HG03460 (cell line): ENCODE data around the gene DNAJC5G.
"Not testable (repeated sequence)": the region's sequence is repeated elsewhere in the genome, so short reads cannot be mapped to it uniquely, and the experiment has no call there.

Experiments used
- ATAC-seq: cut with Tn5 transposase; IDR thresholded peaks from one replicate; pipeline ENCODE4 v1.9.1; 2021; ENCODE audit not compliant: unreplicated experiment

The DNAJC5G gene

GRCh38 chr2:27280826-27281225 is 5.6 kb downstream of the DNAJC5G start:
- ATAC-seq: no peak

- no peak for ATAC-seq
Measured at GRCh38 chr2:27281442-27281841, 6.2 kb downstream of the DNAJC5G start.

- no peak for ATAC-seq
Measured at GRCh38 chr2:27281855-27282559, 6.8 kb downstream of the DNAJC5G start, which contains the start of gene TRIM54. Gene TRIM54, plus strand, starts transcription at chr2:27282429. Its CDS starts 303 bp downstream, at chr2:27282732.

- no peak for ATAC-seq
Measured at GRCh38 chr2:27282892-27283291, 7.7 kb downstream of the DNAJC5G start.

GRCh38 chr2:27284996-27285395 is 9.8 kb downstream of the DNAJC5G start:
- ATAC-seq: no peak

GRCh38 chr2:27285481-27285880 is 10.2 kb downstream of the DNAJC5G start:
- no peak for ATAC-seq

GRCh38 chr2:27288610-27289009 is 13.4 kb downstream of the DNAJC5G start:
- ATAC-seq: no peak

GRCh38 chr2:27290549-27290948 is 15.3 kb downstream of the DNAJC5G start:
- no peak for ATAC-seq

- ATAC-seq: no peak
Measured at GRCh38 chr2:27291865-27292264, 16.6 kb downstream of the DNAJC5G start.

- no peak for ATAC-seq
Measured at GRCh38 chr2:27294928-27295327, 19.7 kb downstream of the DNAJC5G start.

GRCh38 chr2:27296481-27296880 is 21.2 kb downstream of the DNAJC5G start:
- no peak for ATAC-seq

GRCh38 chr2:27297195-27297594 is 22.0 kb downstream of the DNAJC5G start:
- no peak for ATAC-seq

- ATAC-seq: no peak
Measured at GRCh38 chr2:27298391-27299080, 23.3 kb downstream of the DNAJC5G start.

- ATAC-seq: not testable (repeated sequence)
Measured at GRCh38 chr2:27300606-27301005, 25.4 kb downstream of the DNAJC5G start.

GRCh38 chr2:27303093-27304025 is 28.1 kb downstream of the DNAJC5G start:
- no peak for ATAC-seq

- ATAC-seq: no peak
Measured at GRCh38 chr2:27304488-27305240, 29.4 kb downstream of the DNAJC5G start.

- no peak for ATAC-seq
Measured at GRCh38 chr2:27305516-27305915, 30.3 kb downstream of the DNAJC5G start.

GRCh38 chr2:27306136-27306535 is 30.9 kb downstream of the DNAJC5G start:
- ATAC-seq: no peak

- no peak for ATAC-seq
Measured at GRCh38 chr2:27306573-27307286, 31.5 kb downstream of the DNAJC5G start.

- no peak for ATAC-seq
Measured at GRCh38 chr2:27307287-27307544, 32.0 kb downstream of the DNAJC5G start.
